K562 (cell line): ENCODE measurements around the gene COX20. TPM values are rescaled to one million over a fixed set of nuclear protein-coding genes. Genes with fewer than 3 reads are reported as not detected.

Source experiments
- ATF7 ChIP-seq: fragments of 450-650 bp; IDR thresholded peaks from 2 replicates; pipeline ENCODE4 v1.7.1; 2014; ENCODE audit warnings: mild to moderate bottlenecking, moderate library complexity
- CXXC5 ChIP-seq: fragments of 250-450 bp; sonication (Bioruptor Pico); IDR thresholded peaks from 2 replicates; pipeline ENCODE4 v1.8.0; 2022; ENCODE audit warnings: inconsistent platforms, mild to moderate bottlenecking, moderate library complexity
- DMBX1 ChIP-seq: fragments of 250-450 bp; sonication (Bioruptor Pico); IDR thresholded peaks from 2 replicates; pipeline ENCODE4 v1.8.0; 2022; ENCODE audit warnings: inconsistent platforms, mild to moderate bottlenecking, moderate library complexity, borderline replicate concordance
- KAT7 ChIP-seq: sonication (generic); formaldehyde crosslinking; IDR thresholded peaks from 2 replicates; pipeline ENCODE4 v1.8.0; 2022; ENCODE audit warnings: missing genetic modification reagents, mild to moderate bottlenecking, borderline replicate concordance
- KAT8 ChIP-seq: fragments of 450-650 bp; IDR thresholded peaks from 2 replicates; pipeline ENCODE4 v1.6.1; 2016; ENCODE audit warnings: low read depth, mild to moderate bottlenecking
- MYNN ChIP-seq, 2 experiments: sonication (generic); formaldehyde crosslinking in 1 of 2; IDR thresholded peaks; 2 replicates each; pipeline versions ENCODE4 v1.5.0 to v1.6.1; 2016 to 2020; ENCODE audit warnings: antibody characterized with exemption in 1 of 2, missing genetic modification reagents in 1 of 2
- NFE2L1 ChIP-seq: fragments of 450-650 bp; IDR thresholded peaks from 2 replicates; pipeline ENCODE4 v1.6.1; 2016; ENCODE audit warnings: missing genetic modification characterization, low read depth, mild to moderate bottlenecking, missing compliant biosample characterization, moderate library complexity, borderline replicate concordance
- RBM17 ChIP-seq: fragments of 200-400 bp; formaldehyde crosslinking; IDR thresholded peaks from 2 replicates; pipeline ENCODE4 v1.6.1; 2017; ENCODE audit warnings: low read depth, mild to moderate bottlenecking, low read length, borderline replicate concordance
- STAT5B ChIP-seq: fragments of 250-450 bp; sonication (Bioruptor Pico); IDR thresholded peaks from 2 replicates; pipeline ENCODE4 v1.8.0; 2021; ENCODE audit warnings: mild to moderate bottlenecking, inconsistent platforms
- polyA plus RNA-seq, 8 experiments: library from polyadenylated mRNA; depleted of rRNA in 4 of 8; stranded (reverse) in 5 of 8; unstranded in 3 of 8; fragments of >200 nt; fragmentation: Nextera tagmentation in 2 of 8; fragmentation: Illumina TruSeq in 1 of 8; extraction: Ambion mirVana in 2 of 8; extraction: Trizol in 1 of 8; gene quantifications; 2 replicates each; pipeline versions ENCODE4 v1.2.1 to v1.2.3, GENCODE V29; 2011 to 2014; ENCODE audit warnings: inconsistent platforms in 1 of 8, missing spikeins in 1 of 8
- total RNA-seq, 7 experiments: library from RNA; depleted of rRNA in 6 of 7; stranded (reverse); fragments of >200 nt in 6 of 7; fragmentation: Illumina TruSeq in 2 of 7; extraction: Trizol in 2 of 7; gene quantifications; 2 replicates each; pipeline versions ENCODE4 v1.2.1 to v1.2.3, GENCODE V29; 2011 to 2021; ENCODE audit warnings: low replicate concordance in 1 of 7
- TF ChIP-seq, protein P1 (sequence below): fragments of 250-450 bp; sonication (Bioruptor Pico); IDR thresholded peaks from 2 replicates; pipeline ENCODE4 v1.5.0; 2020; ENCODE audit warnings: mild to moderate bottlenecking
- TF ChIP-seq, protein P2 (sequence below): fragments of 450-650 bp; IDR thresholded peaks from 2 replicates; pipeline ENCODE4 v1.6.1; 2016

Gene COX20
- total and polyA plus RNA-seq, 9 of the 15 experiments (the other 6 are each of a cell fraction or from before 2014, with no cell fraction given): 41.5 to 192 (median 84.3) TPM

DNA sequence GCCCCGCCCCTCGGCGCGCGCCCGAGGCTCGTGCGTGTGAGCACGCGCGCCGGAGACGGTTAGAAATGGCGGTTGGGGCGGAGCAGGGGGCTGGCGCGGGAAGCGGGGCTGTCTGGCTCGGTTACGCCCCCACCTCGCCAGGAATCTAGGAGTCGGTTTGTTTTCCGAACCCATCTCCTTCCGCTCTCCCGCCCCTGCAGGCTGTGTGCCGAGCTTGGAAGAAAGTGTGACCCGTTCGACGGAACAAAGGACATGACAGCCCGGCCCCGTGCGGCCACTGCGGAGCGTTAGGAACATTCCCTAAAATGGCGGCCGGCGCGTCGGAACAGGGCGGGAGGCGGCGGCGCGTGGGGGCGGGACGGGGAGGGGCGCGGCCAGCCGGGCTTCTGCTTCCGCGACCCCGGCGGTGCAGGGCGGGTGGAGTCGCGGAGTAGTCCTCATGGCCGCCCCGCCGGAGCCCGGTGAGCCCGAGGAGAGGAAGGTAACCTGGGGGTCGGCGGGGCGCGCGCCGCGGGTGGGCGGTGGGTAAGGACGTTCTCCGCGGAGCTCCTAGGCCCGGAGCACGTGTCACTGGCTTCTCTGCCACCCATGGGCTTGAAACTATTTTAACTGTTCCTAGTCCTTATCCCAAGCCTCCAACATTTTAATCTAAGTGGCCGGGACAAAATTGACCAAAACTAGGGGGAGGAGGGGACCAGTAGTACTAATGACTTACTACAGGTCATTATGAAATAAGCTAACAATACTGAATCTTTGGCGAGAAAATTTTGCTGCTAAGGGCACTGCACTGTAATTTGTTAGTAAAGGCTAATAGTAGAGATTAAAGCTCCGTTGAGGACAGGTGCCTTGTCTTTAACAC lies at the start of gene COX20 (continued):
- TF ChIP-seq, protein P1, sequence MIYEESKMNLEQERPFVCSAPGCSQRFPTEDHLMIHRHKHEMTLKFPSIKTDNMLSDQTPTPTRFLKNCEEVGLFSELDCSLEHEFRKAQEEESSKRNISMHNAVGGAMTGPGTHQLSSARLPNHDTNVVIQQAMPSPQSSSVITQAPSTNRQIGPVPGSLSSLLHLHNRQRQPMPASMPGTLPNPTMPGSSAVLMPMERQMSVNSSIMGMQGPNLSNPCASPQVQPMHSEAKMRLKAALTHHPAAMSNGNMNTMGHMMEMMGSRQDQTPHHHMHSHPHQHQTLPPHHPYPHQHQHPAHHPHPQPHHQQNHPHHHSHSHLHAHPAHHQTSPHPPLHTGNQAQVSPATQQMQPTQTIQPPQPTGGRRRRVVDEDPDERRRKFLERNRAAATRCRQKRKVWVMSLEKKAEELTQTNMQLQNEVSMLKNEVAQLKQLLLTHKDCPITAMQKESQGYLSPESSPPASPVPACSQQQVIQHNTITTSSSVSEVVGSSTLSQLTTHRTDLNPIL (CRISPR knock-in tag): peak; percentile 21; the same call in 1 of the 2 replicates
- TF ChIP-seq, protein P2, sequence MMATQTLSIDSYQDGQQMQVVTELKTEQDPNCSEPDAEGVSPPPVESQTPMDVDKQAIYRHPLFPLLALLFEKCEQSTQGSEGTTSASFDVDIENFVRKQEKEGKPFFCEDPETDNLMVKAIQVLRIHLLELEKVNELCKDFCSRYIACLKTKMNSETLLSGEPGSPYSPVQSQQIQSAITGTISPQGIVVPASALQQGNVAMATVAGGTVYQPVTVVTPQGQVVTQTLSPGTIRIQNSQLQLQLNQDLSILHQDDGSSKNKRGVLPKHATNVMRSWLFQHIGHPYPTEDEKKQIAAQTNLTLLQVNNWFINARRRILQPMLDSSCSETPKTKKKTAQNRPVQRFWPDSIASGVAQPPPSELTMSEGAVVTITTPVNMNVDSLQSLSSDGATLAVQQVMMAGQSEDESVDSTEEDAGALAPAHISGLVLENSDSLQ: peak; percentile 30; the same call in 1 of the 2 replicates
- TF ChIP-seq KAT8: peak; percentile 91
- TF ChIP-seq NFE2L1: no peak
- no peak for TF ChIP-seq STAT5B (CRISPR knock-in tag)
- no peak; the same call in 1 of the 2 replicates for TF ChIP-seq MYNN (IDR thresholded peaks at IDR 0.05)
- TF ChIP-seq MYNN (CRISPR knock-in tag; IDR thresholded peaks at IDR 0.05): no peak
- TF ChIP-seq CXXC5 (CRISPR knock-in tag): peak; percentile 86; the same call in 1 of the 2 replicates
- TF ChIP-seq RBM17: no peak
- TF ChIP-seq ATF7: no peak; the same call in 1 of the 2 replicates
- TF ChIP-seq KAT7 (CRISPR knock-in tag): 0 out of 2 replicates have a peak, but pooled peaks have one; percentile 62
- peak; percentile 10; the same call in 1 of the 2 replicates for TF ChIP-seq DMBX1 (CRISPR knock-in tag)
